ENCODE measurements around the gene GPX1.

GPX1 gene

DNA sequence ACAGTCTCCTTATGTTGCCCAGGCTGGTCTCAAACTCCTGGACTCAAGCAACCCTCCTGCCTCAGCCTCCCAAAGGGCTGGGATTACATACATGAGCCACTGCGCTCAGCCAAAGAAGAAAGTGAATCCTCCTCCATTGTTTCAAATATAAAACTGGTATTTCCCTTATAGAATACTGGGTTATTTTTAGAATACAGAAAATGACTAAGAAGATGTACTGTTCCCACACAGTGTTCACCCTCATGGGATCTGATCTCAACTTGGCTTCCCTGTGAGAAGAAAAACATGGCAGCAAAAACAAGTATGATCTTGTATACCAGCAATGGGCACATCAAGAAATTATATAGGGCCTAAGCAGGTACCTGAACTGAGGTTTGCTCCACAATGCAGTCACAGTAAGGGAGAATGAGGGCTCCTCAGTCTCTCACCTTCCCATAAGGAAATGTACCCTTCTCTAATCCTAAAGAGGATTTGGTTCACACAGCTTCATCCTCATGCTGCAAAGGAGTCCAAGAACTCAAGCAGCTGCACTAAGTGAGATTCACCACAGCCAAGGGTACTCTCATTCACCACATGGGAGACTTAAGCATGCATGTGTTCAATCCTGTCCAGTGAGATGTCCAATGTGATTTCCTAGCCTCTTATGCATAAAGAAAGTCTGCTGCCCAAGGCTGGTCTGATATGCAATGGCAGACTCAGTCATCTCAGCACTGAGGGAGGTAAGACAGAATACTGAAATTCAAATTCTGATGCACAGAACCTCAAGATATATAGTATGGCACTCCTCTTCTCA lies 44.1 kb downstream of the GPX1 start:
- no peak for DNase-seq (ENCODE audit: low read depth in 2 of 2)

DNA sequence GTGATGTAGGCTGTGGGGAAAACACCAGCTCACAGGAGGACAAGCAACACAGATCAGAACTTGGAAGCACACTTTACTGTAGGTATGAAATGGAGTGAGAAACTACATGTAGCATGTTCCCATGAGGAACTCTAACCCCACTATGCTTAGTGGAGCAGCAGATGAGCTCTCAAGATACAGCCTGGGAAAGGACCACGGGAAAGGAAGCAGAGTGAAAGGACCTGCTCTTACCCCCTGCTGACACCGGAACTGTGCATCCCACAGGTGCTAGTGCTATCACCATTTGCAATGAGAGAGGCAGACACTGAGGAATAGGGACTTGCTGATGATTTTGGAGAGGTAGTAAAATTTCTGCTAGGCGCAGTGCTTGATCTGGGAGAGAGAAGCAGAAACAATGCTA lies 46.9 kb downstream of the GPX1 start:
- no peak for DNase-seq (ENCODE audit: low read depth in 2 of 2)

- no peak for DNase-seq (ENCODE audit: low read depth in 2 of 2)
Measured at GRCh38 chr3:49310677-49311076, 47.5 kb downstream of the GPX1 start.

Measured in stimulated activated CD8-positive, alpha-beta memory T cell treated with anti-CD3 and anti-CD28 coated beads, Interleukin-15, amount 100 ng/mL, for 48 hours (primary cell).